GM18867 (cell line): ENCODE results near the gene CDH13.

Experiments used
- ATAC-seq: cut with Tn5 transposase; IDR thresholded peaks from one replicate; pipeline ENCODE4 v1.9.1; 2021; ENCODE audit warnings: mild to moderate bottlenecking, moderate library complexity; ENCODE audit not compliant: unreplicated experiment

The CDH13 gene

DNA sequence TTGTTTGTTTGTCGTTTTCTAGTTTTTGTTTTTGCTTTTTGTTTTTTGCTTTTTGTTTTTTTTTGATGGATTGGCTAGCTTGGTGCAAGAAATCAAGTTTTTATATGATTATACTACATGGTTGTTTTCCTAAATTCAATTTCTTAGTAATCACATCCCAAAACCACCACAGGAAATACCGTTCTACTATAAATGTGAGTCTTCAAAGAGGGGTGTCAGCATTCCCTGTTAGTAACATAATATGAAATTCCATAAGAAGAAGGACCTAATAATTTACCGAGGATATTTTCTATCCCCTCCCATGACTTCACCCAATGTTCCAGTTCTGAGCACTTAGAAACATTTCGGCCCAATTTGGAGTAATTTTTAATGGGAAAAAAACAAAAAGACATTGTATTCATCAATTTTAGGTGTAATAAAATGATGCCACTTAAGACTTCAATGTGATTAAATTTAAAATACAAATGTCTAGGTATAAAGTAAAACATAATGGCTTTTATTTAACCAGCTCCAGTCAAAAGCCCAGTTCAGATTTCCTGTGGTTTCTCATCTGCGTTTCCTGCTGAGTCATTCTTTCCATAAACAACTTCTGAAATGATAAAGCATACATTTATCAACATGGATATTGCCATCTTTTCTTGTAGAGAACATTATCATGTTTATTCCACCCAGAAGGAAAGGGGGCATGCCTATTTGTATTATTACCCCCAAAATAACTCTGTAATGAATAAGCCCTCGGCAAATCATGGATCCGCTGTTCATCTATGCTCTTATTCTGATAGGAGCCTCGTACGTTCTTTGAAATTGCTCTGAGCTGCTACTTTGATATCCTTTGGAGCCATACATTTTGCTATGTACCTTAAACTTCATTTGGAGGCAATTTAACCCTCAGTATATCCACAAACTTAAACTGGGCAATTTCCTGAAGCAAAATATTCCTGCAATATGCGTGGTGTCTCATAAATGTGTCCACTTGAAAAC, 1209.1 kb downstream of the CDH13 start:
- ATAC-seq = no peak

DNA sequence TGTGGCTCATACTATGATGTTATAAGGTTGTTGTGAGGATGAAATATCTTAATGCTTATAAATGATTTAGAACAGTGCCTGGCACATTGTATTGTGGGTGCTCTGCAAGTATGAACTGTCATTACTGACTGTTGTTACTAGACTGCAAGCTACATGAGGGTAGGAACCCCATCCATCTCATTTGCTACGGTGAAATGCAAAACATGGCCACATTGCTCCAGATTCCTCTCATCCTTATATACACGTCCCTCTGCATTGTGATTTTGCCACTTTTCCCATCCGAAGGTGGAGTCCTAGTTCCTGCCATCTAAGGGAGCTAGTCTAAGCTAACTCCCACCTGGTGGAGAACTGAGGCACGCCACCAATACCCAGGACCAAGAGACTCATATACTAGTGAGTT, 1210.8 kb downstream of the CDH13 start:
- no peak for ATAC-seq

DNA sequence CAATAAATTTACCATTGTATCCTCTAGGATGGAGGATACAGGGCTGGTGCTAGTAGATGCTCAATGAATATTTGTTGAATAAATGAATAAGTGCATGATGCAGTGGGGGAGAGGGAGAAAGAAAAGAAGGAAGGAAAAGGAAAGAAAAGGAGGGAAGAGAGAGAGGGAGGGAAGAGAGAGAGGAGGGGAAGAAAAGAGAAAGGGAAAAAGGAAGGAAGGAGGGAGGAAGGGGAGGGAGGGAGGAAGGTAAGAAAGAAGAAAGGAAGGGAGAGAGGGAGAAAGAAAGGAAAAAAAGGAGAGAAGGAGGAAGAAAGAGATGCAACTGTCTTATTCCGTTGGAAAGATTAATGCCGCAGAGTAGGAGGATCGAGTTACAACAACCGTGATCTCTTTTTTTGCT, 1211.4 kb downstream of the CDH13 start:
- no peak for ATAC-seq

DNA sequence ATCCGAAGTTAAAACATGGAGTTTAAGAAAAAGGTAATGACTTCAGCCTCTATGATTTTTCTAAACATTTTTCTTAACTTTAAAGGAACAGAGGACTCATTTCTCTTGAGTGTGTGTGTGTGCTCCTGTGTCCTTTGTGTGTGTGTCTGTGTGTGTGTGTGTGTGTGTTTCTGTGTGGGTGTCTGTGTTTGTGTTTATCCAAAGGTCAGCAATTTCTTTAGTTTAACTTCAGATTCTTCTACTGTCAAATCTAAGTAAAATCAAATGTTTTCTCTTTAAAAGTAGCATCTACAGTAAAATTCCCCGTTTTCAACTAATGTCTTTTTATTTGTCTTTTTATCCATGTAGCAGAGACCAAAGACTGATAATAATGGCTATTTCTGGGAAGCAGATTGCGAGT, 1212.8 kb downstream of the CDH13 start:
- no peak for ATAC-seq

DNA sequence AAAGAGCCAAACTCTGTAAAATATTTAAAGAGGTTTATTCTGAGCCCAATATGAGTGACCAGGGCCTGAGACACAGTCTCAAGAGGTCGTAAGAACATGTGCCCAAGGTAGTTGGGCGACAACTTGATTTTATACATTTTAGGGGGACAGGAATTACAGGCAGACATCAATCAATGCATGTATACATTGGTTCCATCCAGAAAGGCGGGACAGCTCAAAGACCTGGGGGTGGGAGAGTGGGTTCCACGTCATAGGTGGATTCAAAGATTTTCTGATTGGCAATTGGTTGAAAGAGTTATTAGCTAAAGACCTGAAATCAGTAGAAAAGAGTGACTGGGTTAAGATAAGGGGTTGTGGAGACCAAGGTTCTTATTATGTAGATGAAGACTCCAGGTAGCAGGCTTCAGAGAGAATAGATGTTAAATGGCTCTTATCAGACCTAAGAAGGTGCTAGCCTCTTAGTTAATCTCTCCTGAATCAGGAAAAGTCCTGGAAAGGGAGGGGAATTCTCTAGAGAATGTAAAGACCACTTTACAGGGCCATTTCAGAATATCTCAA, 1213.4 kb downstream of the CDH13 start:
- no peak for ATAC-seq

DNA sequence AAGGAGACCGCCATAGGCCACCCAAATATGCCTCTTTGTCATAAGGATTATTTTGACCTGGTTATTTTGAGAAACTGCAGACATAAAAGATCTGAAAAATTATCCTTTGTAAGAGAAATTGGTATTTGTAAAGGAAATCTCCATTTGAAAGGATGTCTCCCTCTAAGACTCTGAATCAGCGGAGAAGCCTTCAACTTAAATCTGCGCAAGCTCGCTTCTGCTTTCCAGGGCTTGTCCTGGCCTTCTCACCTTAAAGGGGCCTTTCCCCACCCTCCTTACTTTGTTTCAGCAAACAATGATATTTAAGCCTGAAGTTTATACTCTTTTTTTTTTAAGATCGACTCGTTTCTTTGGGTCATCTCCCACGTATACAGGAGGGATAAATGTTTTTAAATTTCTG, 1215.5 kb downstream of the CDH13 start:
- ATAC-seq = no peak

DNA sequence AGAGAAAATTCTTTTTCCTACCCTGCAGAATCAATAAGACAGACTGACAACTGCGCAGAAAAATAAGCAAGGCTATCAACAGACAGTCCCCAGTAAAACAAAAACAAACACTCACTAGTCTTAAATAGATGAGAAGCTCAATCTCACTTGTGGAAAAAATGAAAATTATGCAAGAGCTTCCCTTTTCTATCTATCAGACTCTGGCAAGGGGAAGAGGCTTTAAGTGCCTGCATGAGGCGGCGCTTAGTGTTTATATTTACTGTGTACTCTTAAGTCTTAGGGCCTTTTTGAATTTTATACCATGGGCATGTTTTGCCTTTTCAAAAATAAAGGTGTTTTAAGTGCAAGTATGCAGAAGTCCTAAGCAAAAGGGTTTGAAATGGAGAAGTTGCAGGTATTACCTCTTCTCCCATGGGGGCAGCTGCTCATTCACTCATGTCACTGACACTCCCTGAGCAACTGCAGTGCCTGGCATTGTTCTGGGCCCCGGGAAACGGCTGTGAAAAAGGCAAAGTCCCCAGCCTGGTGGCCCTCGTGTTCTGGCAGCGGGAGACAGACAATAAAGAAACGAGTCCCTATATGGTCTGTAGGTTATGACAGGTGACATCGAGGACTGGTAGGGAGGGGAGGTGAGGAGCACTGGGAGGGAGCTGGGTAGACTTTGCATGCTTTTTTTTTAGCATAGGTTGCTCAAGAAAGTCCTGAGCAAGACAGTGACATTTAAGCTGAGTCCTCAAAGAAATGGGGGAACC, 1216.2 kb downstream of the CDH13 start:
- ATAC-seq = no peak

DNA sequence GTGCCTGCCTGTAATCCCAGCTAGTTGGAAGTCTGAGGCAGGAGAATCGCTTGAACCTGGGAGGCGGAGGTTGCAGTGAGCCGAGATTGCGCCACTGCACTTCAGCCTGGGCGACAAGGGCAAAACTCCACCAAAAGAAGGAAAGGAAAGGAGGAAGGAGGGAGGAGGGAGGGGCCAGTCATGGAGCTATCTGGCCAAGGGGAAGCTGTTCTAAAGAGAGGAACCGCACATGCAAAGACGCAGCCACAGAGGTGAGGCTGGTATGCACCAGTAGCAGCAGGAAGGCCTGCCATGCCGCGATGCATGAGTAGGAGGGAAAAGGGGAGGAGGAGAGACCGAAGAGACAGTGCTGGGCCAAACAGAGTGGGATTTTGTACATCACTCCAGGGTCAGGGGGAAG, 1216.9 kb downstream of the CDH13 start:
- no peak for ATAC-seq

DNA sequence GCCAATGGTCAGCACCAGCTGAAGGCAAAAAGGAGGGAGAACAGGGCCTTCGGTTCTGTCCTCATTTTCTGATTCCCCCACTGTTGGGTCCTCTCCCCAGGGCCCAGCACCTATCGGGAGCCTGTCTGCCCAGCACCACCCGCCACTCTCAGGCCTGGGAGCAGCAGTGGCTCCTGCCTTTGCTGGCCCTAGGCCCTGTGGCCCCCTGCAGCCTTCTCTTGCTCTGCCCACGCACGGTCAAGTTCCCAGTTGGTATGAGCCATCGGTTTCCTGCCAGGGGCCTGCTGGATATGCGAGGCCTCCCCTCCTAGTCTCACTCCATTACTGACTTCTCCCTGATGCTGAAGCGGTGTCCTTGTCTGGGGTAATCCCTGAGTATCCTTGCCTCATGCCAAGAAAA, 1218.5 kb downstream of the CDH13 start:
- ATAC-seq = no peak

DNA sequence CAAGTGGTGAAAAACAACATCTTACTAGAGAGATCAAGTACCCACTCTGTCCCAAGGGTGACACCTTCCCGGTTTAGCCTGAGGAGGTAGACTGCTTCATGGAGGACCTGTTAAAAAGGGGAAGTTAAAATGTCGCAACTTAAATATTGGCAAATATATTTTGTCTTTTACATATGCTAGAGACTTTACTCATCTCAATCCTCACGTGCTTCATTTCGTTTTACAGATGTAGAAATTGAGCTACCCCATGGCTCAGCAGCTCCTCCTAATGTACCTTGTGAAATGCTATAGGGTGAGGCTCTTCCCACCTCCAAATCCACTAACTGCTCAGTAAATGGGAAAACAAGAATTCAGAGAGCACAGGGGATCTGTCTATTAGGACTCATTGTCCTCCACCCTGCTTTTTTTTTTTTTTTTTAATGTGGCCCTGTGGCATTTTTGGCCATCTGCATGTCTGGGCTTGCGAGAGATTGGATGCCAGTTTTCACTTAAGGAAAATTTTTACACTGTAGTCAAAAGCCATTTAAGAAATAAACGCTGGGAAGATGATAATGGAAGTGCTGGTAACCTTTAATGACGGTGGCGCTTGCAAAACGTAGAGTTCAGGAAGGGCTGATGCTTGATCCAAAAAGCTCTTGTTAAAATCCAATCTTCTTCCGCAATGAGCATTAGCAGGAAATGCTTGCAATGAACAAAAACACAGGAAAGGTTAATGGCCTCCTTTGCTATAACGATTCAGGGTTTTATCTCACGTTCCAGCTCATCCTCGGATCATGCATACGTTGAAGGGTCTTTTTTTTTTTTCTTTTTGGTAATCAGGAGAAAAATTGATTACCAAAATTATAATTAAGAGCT, 1220.8 kb downstream of the CDH13 start:
- ATAC-seq = no peak

DNA sequence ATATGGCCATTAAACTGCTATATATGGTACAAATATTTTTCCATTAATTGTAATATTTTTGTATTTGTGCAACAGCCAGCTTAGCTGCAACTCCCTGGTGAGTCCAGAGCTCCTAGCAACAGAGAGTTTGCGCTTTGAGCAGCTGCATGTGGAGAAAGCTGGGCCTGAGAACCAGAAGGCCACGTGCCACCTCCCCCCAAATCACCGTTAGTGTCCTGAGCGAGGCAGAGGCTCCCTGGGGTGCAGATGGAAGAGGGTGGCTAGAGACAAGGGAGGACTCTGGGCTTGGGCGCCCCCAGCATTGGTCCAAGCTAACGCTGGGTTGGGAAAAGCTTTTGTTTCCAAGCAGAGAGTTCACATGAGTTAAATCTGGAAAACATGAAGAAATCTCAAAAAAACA, 1222.7 kb downstream of the CDH13 start:
- no peak for ATAC-seq
